ENCODE measurements around the gene CHCHD5.
"Not testable (repeated sequence)": the region's sequence is repeated elsewhere in the genome, so short reads cannot be mapped to it uniquely, and the experiment has no call there.

The CHCHD5 gene

DNA sequence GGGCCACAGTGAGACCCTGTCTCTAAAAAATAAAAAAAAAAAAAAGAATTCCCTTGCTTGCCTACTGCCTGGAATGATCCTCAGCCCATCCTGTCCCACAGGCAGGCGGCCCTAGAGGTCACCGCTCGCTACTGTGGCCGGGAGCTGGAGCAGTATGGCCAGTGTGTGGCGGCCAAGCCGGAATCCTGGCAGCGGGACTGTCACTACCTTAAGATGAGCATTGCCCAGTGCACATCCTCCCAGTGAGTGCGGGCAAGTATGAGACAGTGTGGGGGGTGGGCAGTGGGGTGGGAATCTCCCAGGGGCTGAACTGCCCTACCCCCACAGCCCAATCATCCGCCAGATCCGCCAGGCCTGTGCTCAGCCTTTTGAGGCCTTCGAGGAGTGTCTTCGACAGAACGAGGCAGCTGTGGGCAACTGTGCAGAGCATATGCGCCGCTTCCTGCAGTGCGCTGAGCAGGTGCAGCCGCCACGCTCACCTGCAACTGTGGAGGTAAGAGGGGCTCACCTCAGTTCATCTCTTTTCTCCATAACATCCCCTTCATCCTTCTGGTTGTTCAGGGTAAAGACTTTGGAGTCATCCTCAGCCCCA, 1.6 kb downstream of the CHCHD5 start:
- DNase-seq (ENCODE audit: low read depth in 3 of 3): no peak

DNA sequence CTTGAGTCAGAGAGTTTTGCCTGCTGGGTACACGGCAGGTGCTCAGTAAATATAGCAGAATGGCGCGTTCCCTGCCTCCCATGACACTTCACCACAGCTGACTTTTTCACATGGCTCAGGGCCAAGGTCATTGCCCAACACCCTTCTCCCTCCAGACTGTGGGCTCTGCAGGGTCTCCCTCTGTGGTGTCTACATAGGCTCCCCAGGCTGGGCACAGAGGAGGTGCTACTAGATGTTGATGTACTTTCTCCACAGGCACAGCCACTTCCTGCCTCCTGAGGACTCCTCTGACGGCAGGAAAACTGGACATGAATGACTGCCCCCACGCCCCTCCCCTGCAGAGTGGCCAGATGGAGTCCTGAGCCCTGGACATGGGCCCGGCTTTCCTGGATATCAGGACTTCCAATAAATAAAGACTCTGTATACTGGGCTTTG, 4.2 kb downstream of the CHCHD5 start:
- no peak for DNase-seq (ENCODE audit: low read depth in 3 of 3)

DNA sequence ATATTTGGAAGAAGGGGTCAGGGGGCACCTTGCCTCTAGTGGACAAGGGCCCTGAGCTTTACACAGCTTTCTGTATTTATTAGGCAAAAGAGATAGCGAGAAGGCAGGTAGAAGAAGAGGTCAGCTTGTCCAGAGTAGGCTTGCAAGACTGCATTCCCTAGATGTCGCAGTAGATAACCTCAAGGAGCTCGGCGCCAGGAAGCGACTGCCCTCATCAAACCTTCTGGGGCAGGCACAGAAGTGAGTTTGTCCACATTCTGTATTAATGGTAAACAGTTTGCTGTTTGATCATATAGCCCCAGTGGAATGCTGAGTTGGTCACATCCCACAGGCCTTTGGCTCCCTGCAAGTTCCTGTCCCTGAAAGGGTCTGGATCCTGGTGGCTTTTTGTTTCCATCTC, 7.0 kb downstream of the CHCHD5 start:
- no peak for DNase-seq (ENCODE audit: low read depth in 3 of 3)

DNA sequence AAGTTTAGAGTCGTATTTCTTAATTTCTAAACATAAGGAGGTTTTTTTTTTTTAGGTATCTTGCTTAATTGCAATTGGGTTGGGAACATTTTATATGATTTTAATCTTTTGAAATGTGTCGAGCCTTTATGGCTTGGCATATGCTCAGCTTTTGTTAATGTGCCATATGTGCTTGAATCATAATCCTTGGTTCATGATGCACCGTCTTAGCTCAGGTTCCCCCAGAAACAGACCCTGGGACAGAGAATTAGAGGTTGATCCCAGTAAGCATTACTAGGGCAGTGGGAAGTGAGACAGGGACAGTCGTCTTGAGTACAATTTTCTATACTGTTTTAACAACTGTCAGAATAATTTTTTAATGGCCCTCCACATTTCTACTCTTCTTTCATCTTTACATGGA, 9.3 kb downstream of the CHCHD5 start:
- no peak for DNase-seq (ENCODE audit: low read depth in 3 of 3)

DNA sequence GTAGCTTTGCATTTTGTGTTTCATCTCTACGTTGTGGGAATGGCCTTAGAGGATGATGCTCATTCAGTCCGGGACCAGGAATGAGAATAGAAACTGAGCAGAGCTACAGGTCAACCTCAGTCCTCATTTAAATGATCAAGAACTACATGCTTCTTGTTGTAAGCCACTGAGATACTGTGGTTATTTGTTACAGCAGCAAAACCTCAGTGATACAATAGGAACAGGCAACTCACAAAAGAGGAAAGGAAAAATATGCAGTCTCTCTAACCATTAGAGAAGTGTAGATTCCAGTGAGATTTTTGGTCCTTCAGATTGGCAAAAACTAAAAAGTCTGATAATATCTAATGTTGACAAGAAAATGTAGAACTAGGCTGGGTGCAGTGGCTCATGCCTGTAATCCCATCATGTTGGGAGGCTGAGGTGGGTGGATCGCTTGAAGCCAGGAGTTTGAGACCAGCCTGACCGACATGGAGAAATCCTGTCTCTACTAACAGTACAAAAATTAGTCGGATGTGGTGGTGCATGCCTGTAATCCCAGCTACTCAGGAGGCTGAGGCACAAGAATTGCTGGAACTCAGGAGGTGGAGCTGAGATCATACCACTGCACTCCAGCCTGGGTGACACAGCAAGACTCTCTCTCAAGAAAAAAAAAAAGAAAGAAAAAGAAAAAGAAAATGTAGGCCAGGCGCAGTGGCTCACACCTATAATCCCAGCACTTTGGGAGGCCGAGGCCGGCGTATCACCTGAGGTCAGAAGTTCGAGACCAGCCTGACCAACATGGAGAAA, 13.3 kb downstream of the CHCHD5 start:
- DNase-seq (ENCODE audit: low read depth in 3 of 3): no peak

DNA sequence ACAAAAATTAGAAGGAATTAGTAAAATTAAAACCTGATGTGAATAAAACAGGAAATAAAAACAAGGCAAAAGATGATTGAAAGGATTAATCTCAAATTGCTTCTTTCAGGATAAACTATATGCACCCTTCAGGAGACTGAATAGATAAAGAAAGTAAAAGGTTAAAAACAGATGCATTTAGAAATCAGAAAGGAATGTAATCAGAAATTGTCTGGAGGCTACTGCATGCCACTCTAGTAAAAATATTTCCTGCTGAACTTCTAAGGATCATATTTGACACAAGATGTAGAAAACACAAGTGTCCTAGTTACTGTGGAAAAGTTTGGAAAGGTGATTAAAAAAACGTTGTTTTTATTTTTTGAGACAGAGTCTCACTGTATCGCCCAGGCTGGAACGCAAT, 16.2 kb downstream of the CHCHD5 start:
- DNase-seq (ENCODE audit: low read depth in 3 of 3): no peak

DNA sequence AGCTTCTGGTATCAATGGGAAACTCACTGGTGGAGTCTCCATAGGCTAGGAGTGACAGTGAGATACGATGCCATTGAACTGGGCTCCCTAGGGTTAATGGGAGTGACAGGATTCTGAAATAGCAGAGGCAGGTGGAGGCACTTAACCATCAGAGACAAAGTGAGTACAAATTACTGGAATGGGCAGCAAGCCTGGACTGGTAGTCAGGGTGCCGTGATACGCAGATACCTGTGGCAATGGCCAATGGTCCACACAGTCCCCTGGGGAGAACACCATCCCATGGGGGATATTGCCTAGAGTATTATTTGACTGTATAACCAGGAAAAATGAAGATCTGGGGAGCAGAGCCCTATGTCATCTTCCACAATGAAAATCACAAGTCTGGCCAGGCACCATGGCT, 17.3 kb downstream of the CHCHD5 start:
- no peak for DNase-seq (ENCODE audit: low read depth in 3 of 3)

DNA sequence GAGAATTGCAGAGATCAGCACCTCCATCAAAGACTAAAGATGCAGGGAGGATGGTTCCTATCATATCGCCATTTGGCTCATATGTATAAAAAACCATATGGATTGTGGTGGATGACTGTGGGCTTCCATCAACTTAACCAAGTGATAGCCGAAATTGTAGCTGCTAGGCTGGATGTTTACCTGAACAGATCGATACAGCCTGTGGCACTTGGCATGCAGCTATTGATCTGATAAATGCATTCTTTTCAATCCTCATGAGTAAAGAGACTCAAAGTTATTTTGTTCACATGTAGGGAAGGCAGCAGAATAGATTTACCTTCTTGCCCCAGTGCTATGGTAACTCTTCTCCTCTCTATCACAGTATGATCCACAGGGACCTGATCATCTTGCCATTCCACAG, 18.5 kb downstream of the CHCHD5 start:
- DNase-seq (ENCODE audit: low read depth in 3 of 3): no peak

DNA sequence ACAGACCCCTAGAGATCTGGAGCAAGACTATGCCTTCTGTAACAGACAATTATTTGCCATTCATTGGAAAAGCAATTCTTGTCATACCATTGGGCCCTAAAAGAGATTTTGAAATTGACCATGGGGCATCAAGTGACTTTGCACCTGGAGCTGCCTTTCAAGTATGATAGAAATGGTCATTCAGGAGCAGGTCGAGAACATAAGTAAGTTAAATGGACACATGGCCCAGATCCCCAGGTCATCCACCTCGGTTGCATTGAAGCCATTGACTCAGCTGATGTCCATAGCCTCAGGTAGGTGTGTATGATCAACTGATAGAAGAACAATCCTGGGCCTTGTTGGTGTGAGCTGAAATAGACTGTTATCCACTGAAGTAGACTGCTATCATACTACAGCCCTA, 19.3 kb downstream of the CHCHD5 start:
- no peak for DNase-seq (ENCODE audit: low read depth in 3 of 3)

DNA sequence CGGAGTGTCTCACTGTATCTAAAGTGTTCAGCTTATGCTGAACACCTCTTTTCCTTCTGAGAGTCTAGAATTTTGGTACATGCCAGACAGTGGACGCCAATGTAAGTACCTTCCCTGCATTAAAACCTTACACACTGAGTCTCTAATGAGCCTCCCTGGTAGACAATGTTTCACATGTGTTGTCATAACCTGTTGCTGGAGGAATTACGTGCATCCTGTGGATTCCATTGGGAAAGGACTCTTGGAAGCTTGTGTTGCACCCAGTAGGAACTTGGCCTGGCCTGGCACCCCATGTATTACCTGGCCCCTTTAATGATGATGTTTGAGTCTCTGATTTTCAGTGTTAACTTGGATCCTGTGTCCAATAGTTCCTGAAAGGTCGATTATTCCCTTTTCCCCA, 20.5 kb downstream of the CHCHD5 start:
- no peak for DNase-seq (ENCODE audit: low read depth in 3 of 3)

DNA sequence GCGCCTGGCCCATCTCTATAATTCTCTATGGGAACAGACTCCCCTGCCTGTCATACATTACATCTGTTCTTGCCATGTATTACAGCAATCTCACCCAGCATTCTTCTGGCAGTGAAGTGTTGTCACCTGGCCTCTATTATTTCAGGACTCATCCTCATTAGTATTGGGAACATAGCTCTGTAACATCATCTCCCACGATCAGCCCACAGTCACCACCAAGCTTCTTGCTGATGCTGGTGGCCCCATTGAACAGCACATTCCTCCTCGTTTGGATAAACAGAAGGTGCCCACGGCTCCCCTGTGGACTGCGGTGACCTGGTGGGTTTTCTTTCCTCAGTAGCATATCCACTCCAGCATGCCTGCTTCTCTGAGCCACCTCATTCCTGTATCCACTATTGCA, 21.5 kb downstream of the CHCHD5 start:
- DNase-seq (ENCODE audit: low read depth in 3 of 3): no peak

DNA sequence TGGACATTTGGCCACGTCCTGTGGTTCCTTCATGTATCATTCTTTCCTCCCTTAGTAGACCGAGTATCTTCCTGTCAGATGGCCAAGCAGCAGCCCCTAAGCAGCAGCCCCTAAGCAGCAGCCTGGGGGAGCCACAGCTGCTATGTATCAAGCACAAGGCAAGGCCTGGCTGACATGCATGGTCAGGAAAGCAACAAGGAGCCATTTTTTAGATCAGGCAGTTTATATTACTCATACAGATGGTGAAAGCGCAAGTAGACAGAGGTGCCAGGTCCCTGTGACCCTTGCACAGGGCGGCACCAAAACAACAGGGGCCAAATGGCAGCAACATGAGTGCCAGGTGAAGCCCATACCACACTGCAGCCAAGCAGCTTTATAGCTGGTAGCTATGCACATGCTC, 22.1 kb downstream of the CHCHD5 start:
- no peak for DNase-seq (ENCODE audit: low read depth in 3 of 3)

DNA sequence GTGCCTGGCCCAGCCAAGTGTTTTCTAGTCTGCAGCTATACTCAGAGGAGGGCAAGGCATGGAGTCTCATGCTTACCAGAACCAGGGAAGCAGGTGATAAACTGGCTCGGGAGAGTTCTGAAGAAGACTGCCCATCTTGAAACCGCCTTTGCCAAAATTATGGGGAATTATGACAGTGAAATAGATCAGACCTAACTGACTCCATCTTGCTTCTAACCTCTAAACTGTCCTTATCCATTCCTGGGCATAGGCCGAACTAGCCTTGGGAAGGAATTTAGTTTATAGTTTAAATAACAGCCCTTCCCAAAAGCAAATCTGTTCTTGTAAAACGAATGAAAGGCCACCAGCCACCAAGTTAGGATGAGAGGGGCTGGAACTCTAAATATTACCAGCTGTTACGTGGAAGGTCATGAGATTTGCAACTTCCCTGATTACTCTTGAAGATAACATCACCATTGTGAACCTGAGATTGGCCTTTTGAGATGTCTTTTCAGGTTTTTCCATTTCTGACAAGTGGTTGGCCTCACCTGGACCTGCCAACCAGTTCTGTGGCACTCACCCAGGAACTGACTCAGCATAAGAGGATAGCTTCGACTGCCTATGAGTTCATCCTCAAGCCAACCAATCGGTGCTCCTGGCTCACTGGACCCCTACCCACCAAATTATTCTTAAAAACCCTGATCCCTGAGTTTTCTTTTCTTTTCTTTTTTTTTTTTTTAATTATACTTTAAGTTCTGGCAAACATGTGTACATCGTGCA, 23.4 kb downstream of the CHCHD5 start:
- no peak for DNase-seq (ENCODE audit: low read depth in 3 of 3)

DNA sequence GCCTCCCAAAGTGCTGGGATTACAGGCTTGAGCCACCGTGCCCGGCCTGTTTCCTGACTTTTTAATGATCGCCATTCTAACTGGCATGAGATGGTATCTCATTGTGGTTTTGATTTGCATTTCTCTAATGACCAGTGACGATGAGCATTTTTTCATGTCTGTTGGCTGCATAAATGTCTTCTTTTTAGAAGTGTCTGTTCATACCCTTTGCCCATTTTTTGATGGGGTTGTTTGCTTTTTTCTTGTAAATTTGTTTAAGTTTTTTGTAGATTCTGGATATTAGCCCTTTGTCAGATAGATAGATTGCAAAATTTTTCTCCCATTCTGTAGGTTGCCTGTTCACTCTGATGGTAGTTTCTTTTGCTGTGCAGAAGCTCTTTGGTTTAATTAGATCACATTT, 24.9 kb downstream of the CHCHD5 start:
- not testable (repeated sequence) for DNase-seq (ENCODE audit: low read depth in 3 of 3)

DNA sequence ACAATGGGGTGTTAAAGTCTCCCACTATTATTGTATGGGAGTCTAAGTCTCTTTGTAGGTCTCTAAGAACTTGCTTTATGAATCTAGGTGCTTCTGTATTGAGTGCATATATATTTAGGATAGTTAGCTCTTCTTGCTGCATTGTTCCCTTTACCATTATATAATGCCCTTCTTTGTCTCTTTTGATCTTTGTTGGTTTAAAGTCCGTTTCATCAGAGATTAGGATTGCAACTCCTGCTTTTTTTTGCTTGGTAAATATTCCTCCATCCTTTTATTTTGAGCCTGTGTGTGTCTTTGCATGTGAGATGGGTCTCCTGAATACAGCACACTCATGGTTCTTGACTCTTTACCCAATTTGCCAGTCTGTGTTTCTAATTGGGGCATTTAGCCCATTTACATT, 27.9 kb downstream of the CHCHD5 start:
- not testable (repeated sequence) for DNase-seq (ENCODE audit: low read depth in 3 of 3)

DNA sequence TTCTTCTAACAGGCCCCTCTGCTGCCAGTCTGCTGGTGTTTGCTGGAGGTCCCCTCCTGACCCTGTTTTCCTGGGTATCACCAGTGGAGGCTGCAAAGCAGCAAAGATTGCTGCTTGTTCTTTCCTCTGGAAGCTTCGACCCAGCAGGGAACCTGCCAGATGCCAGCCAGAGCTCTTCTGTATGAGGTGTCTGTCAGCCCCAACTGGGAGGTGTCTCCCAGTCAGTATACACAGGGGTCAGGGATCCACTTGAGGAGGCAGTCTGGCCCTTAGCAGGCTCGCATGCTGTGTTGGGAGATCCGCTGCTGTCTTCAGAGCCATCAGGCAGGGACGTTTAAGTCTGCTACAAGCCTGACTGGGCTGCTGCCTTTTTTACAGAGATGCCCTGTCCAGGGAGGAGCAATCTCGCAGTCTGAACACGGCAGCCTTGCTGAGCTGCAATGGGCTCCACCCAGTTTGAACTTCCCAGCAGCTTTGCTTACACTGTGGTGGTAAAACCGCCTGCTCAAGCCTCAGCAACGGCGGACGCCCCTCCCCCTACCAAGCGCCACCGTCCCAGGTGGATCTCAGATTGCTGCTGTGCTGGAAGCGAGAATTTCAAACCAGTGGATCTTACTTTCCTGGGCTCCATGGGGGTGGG, 29.9 kb downstream of the CHCHD5 start:
- DNase-seq (ENCODE audit: low read depth in 3 of 3): no peak

DNA sequence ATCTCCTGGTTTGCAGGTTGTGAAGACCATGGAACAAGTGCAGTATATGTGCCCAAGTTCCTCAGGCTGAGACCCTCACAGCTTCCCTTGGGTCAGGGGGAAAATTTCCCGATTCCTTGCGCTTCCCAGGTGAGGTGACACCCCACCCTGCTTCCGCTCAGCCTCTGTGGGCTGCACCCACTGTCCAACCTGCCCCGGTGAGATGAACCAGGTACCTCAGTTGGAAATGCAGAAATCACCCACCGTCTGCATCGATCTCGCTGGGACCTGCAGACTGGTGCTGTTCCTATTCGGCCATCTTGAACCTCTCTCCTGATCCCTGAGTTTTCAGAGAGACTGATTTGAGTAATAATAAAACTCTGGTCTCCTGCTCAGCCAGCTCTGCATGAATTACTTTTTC, 30.6 kb downstream of the CHCHD5 start:
- DNase-seq (ENCODE audit: low read depth in 3 of 3): no peak

DNA sequence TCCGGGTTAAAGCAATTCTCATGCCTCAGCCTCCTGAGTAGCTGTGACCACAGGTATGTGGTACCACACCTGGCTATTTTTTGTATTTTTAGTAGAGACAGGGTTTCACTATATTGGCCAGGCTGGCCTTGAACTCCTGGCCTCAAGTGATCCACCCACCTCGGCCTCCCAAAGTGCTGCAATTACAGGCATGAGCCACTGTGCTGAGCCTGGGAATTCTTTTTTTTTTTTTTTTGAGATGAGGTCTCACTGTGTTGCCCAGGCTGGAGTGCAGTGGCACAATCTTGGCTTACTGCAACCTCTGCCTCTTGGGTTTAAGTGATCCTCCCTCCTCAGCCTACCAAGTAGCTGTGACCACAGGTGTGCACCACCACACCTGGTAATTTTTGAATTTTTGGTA, 31.4 kb downstream of the CHCHD5 start:
- not testable (repeated sequence) for DNase-seq (ENCODE audit: low read depth in 3 of 3)

DNA sequence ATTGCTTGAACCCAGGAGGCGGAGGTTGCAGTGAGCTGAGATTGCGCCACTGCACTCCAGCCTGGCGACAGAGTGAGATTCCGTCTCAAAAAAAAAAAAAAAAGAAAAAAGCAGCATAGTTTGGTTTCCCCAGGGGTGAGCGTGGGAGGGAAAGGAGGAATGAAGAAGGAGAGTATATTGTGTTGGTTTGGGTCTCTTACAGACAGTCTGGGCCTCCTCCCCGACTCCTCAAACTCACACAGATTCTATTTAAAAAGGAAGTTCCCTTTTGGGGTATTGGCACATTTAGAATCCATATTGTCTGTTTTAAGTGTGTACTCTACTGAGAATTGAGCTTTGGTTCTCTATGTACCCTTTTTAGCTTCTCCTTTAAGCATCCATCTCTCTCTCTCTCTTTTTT, 34.0 kb downstream of the CHCHD5 start:
- no peak for DNase-seq (ENCODE audit: low read depth in 3 of 3)

DNA sequence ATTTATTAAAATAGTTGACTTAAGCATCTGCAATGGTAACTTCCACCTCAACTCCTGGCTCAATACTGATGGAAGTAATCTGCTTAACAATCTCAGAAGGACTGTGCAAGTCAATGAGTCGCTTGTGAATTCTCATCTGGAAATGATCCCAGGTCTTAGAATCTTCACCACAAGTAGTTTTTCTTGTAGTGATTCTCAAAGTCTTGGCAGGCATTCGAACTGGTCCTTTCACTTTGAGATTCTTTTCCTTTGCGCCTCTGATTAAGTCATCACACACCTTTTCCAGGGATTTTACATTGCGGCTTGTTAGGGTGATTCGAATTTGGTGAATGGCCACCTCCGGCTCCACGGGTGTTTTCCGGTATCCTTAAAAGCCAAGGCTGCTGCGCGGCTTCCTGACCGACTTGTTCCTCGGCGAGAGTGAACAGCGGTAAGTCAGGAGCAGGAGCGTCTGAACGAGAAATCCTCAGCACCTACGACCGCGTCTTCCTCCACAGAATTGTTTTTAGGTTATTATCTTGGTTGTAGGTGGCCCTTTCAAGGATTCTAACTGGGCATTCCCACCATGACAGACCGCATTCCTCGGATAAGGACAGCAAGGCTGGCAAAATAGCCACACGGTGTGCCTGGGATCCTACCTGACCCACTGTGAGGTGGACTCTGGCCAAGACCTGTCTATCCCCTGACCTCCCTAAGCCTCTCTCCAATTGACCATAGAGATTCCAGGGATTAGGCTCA, 37.5 kb downstream of the CHCHD5 start:
- no peak for DNase-seq (ENCODE audit: low read depth in 3 of 3)

DNA sequence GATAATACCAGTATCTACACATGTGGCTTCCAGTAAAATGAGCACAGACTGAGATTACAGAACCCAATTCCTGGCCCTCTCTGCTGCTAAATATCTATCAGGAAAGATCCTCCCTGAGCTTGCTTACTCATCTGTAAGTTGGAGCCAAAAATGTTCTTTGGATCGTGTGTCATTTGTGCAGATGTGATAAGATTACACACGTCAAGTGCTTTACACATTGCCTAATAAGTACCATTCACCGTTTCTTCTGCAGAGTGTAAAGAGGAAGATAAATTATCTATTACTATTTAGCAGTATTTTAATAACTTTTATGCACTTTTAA, 38.1 kb downstream of the CHCHD5 start:
- no peak for DNase-seq (ENCODE audit: low read depth in 3 of 3)

Measured in stimulated activated CD4-positive, alpha-beta T cell treated with anti-CD3 and anti-CD28 coated beads, TNF-alpha, amount 100 ng/mL, for 4 hours (primary cell).